Measurements from ENCODE around the gene HFM1. TPM values are rescaled to one million over a fixed set of nuclear protein-coding genes. Genes with fewer than 3 reads are reported as not detected.

HFM1 gene
- total and polyA plus RNA-seq, 2 donors (not counting 3 experiments of a cell fraction or from before 2014, with no cell fraction given), result 0.11 TPM; not detected in 1

- Histone ChIP-seq H3K9ac (replicated peaks; ENCODE audit: extremely low read depth, insufficient read depth, low read length) (no peak overlapping the region), H3K4me3 (replicated peaks in 1 of 3; ENCODE audit: insufficient read depth in 1 of 3, low read depth in 1 of 3, low read length in 3 of 3) (no peak overlapping the region), H3K36me3 (ENCODE audit: control insufficient read depth in 2 of 2, extremely low read depth in 1 of 2, insufficient read depth in 2 of 2, low read length in 2 of 2) (no peaks in the 10 kb centered on the region), H3K9me1 (replicated peaks; ENCODE audit: control insufficient read depth, extremely low read depth, insufficient read depth, low read length) (no peaks in the 10 kb centered on the region), H3K27me3 (ENCODE audit: control insufficient read depth in 2 of 2, insufficient read depth in 2 of 2, low read length in 2 of 2) (no peaks in the 10 kb centered on the region), H2AFZ (ENCODE audit: low read depth, low read length) (no peak overlapping the region), H3K4me1 (ENCODE audit: control insufficient read depth, extremely low read depth, insufficient read depth, low read length) (no peaks in the 10 kb centered on the region), H3K79me2 (ENCODE audit: control insufficient read depth, insufficient read depth, low read length) (no peaks in the 10 kb centered on the region), H3K27ac (ENCODE audit: insufficient read depth, low read depth, low read length) (no peak overlapping the region), H3K4me2 (ENCODE audit: insufficient read depth, low read length) (no peak overlapping the region), H4K20me1 (replicated peaks; ENCODE audit: control insufficient read depth, extremely low read depth, insufficient read depth, low read length) (no peaks in the 10 kb centered on the region), H3K9me3 (replicated peaks; ENCODE audit: control insufficient read depth, insufficient read depth, low read length) (no peaks in the 10 kb centered on the region)
- TF ChIP-seq MAX (IDR thresholded peaks at IDR 0.05; ENCODE audit: insufficient read depth, insufficient read length), result no peak
- no peak for TF ChIP-seq POLR2AphosphoS5 (IDR thresholded peaks at IDR 0.05; ENCODE audit: insufficient read depth, low read depth, low read length)
- no peak for TF ChIP-seq EZH2 (IDR thresholded peaks at IDR 0.05; ENCODE audit: borderline replicate concordance, low read depth, low read length, severe bottlenecking)
- TF ChIP-seq GATA2 (IDR thresholded peaks at IDR 0.05; ENCODE audit: insufficient read depth, insufficient read length, low read depth, low read length), result no peak
- no peak for TF ChIP-seq CTCF (IDR thresholded peaks at IDR 0.05; ENCODE audit: extremely low read depth in 1 of 2, insufficient read depth in 1 of 2, low read depth in 1 of 2, low read length in 2 of 2)
- no peak for TF ChIP-seq MYC (IDR thresholded peaks at IDR 0.05; ENCODE audit: low read depth, low read length)
- TF ChIP-seq JUN (IDR thresholded peaks at IDR 0.05; ENCODE audit: borderline replicate concordance, insufficient read depth, insufficient read length, low read depth), result no peak
- TF ChIP-seq FOS (IDR thresholded peaks at IDR 0.05; ENCODE audit: borderline replicate concordance, insufficient read depth, low read length), result no peak
- intact Hi-C loops (cut with micrococcal nuclease) (no loop called here), dilution Hi-C loops (cut with MboI; ENCODE audit: extremely low pct_ligation_motif_present, low sequenced_read_pairs) (no loop called here)
- no TSS peak for BruUV-seq (replicated peaks)
- ChIA-PET POLR2A (no interaction called here), CTCF (no interaction called here)
- no peak for DNase-seq (ENCODE audit: low read depth, low spot score)
- FAIRE-seq, result no peak
Measured at GRCh38 chr1:91393042-91393441, 11.6 kb downstream of the HFM1 start.
